Activated CD4-positive, alpha-beta memory T cell treated with anti-CD3 and anti-CD28 coated beads, Interleukin-2, amount 10 ng/mL, durations not matched to agents 7 days and 5 days (primary cell): ENCODE measurements around the gene DNAJC18. TPM values are rescaled to one million over a fixed set of nuclear protein-coding genes. Genes with fewer than 3 reads are reported as not detected.
A peak's percentile ranks its signal among the peaks of the same experiment; 100 is the strongest.

Experiments used
- CTCF ChIA-PET: fragments of 350-600 bp; sonication (Branson Sonifier 250); formaldehyde crosslinking; loops from one replicate; lab custom pipeline; 2021; ENCODE audit warnings: antibody characterized with exemption, inconsistent platforms; lab: Charles Lee
- POLR2A ChIA-PET: fragments of 350-600 bp; sonication (Branson Sonifier 250); formaldehyde crosslinking; loops from one replicate; lab custom pipeline; 2021; ENCODE audit warnings: antibody characterized with exemption; lab: Charles Lee
- DNase-seq: peaks from one replicate; pipeline ENCODE4 v3.0.0-alpha.2; 2020
- H3K27ac Mint-ChIP-seq: one replicate; pipeline ENCODE4 v1.8.0; 2021; ENCODE audit warnings: mild to moderate bottlenecking, mixed read lengths
- H3K27me3 Mint-ChIP-seq: one replicate; pipeline ENCODE4 v1.8.0; 2021; ENCODE audit warnings: mixed read lengths
- H3K36me3 Mint-ChIP-seq: one replicate; pipeline ENCODE4 v1.8.0; 2021; ENCODE audit warnings: low read depth, mixed read lengths
- H3K4me1 Mint-ChIP-seq: one replicate; pipeline ENCODE4 v1.8.0; 2021; ENCODE audit warnings: mixed read lengths
- H3K4me3 Mint-ChIP-seq: one replicate; pipeline ENCODE4 v1.8.0; 2021; ENCODE audit warnings: mild to moderate bottlenecking, mixed read lengths
- H3K9me3 Mint-ChIP-seq: one replicate; pipeline ENCODE4 v1.8.0; 2021; ENCODE audit warnings: mixed read lengths
- total RNA-seq, 2 experiments: library from RNA; stranded (reverse); gene quantifications; one replicate each; pipeline ENCODE4 v1.2.3, GENCODE V29; 2021

Gene DNAJC18
- total RNA-seq, 2 experiments from 2014 or later: 16.1 to 17.0 TPM

DNA sequence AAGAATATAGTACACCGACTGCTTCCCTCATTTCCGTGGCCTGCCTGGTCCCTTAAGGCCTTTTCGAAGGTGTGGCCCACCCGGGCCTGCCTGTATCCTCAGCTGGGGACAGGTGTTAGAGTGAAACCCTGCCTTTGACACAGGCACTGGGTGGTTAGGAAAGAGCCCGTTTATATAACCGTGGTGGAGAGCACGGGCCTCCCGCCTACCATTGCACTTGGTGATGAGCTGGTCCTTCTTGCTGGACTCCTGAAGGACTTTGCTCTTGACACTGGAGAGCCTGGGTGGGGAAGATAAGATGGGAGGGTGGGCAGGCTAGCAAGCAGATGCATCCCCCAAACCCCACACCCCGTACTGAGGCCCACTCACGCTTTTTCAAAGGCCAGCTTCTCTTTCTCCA lies 37.8 kb downstream of the DNAJC18 start:
- peaks cover 19% of the 10 kb centered on the region for H3K36me3 Mint-ChIP-seq
- ChIA-PET CTCF (interaction anchor here (1.3 to 3.3 kb wide), 5 partner anchors 10 to 132 kb away, joined by 3 to 26 read pairs (median 5); partner anchors contain the start of gene MZB1), POLR2A (interaction anchor here (7.0 to 11.0 kb wide), 2 partner anchors 10 to 16 kb away, joined by 63 to 137 read pairs; partner anchors contain the start of gene MZB1)
- no peak overlapping the region for H3K27ac Mint-ChIP-seq
- no peak overlapping the region for H3K4me3 Mint-ChIP-seq
- H3K4me1 Mint-ChIP-seq: peaks cover 50% of the 10 kb centered on the region
- no peak for DNase-seq
- H3K27me3 Mint-ChIP-seq: no peaks in the 10 kb centered on the region
- no peaks in the 10 kb centered on the region for H3K9me3 Mint-ChIP-seq

DNA sequence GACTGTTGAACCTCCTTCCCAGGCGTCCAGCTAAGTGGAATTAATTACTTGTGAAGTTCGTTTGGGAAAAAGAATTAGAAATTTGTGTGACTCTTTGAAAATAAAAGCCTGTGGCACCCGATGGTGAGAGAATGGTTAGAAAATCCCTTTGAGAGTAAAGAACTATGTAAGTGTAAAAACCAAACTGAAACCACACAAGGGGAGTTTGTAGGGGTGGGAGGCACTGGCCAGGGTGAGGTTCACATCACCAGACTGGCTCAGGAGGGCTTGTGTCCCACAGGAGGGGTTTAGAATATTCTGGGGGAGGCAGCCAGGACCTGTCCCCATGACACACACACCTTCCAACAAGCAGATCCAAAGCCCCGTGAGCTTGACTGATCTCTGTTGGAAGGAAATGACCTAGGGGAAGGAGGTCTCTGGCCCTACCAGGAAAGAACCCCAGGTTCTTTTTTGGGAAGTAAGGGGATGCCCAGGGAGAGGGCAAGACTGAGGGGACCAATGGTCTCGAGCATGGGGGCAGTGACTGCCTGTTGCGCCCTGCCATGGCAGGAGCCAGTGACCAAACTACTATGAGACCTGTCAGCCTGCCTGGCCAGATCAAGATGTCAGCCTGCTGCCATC lies 39.7 kb downstream of the DNAJC18 start:
- no peak overlapping the region for H3K4me3 Mint-ChIP-seq
- no peaks in the 10 kb centered on the region for H3K27me3 Mint-ChIP-seq
- H3K27ac Mint-ChIP-seq: peak overlapping the region; percentile 3
- peaks cover 62% of the 10 kb centered on the region for H3K4me1 Mint-ChIP-seq
- no peak for DNase-seq
- POLR2A ChIA-PET: interaction anchor here (0.7 to 11.0 kb wide), 3 partner anchors 10 to 18 kb away, joined by 3 to 137 read pairs (median 9); partner anchors contain the start of gene MZB1
- CTCF ChIA-PET: no interaction called here
- no peaks in the 10 kb centered on the region for H3K9me3 Mint-ChIP-seq
- H3K36me3 Mint-ChIP-seq: peaks cover 26% of the 10 kb centered on the region

DNA sequence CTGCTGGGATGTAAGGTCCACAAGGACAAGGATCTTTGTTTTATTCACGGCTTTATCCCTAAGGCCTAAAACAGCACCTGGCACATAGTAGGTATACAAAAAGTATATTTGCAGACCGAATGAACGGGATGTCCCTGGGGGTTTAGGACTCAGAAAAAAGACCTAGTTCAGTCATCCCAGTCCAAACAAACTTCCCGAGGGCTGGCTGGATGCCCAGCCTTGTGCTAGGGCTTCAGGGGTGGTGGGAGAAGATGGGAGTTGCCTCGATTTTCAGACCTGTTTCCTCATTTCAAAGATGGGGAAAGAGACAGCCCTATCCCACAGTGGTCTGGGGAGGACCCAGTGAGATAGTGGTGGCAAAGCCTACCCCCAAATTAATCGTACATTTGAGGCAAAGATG lies 41.4 kb downstream of the DNAJC18 start:
- Mint-ChIP-seq H3K27me3 (no peaks in the 10 kb centered on the region), H3K9me3 (no peaks in the 10 kb centered on the region), H3K4me1 (peaks cover 46% of the 10 kb centered on the region), H3K4me3 (no peak overlapping the region), H3K27ac (no peak overlapping the region), H3K36me3 (peaks cover 26% of the 10 kb centered on the region)
- ChIA-PET POLR2A (no interaction called here), CTCF (no interaction called here)
- no peak for DNase-seq

DNA sequence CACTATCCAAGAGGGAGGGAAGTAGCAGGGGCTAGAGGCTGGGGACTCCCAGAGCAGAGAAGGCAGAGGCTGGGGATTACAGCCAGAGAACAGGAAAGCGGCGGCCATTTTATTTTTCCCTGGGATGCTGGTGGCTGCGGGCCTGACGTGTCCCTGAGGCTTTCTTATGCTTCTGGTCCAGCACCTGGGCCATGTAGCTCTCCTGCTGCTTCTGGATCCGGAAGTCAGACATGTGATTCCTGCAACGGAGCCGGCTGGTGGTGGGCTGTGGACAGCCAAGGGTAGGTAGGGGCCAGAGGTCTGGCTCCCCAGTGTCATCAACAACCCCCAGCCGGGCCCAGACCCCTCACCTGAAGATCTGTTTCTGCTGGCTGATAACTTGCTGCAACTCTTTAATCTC lies 42.6 kb downstream of the DNAJC18 start:
- Mint-ChIP-seq H3K4me3 (no peak overlapping the region), H3K27ac (no peak overlapping the region), H3K36me3 (peaks cover 28% of the 10 kb centered on the region), H3K9me3 (no peaks in the 10 kb centered on the region), H3K4me1 (peaks cover 41% of the 10 kb centered on the region), H3K27me3 (no peaks in the 10 kb centered on the region)
- ChIA-PET CTCF (interaction anchor here (1.3 kb wide), 1 partner anchor 18 kb away, joined by 5 read pairs; no protein-coding TSS in a partner anchor), POLR2A (interaction anchor here (1.4 to 2.8 kb wide), 2 partner anchors 7 to 19 kb away, joined by 4 to 13 read pairs; partner anchors contain the start of gene SPATA24)
- DNase-seq: no peak

DNA sequence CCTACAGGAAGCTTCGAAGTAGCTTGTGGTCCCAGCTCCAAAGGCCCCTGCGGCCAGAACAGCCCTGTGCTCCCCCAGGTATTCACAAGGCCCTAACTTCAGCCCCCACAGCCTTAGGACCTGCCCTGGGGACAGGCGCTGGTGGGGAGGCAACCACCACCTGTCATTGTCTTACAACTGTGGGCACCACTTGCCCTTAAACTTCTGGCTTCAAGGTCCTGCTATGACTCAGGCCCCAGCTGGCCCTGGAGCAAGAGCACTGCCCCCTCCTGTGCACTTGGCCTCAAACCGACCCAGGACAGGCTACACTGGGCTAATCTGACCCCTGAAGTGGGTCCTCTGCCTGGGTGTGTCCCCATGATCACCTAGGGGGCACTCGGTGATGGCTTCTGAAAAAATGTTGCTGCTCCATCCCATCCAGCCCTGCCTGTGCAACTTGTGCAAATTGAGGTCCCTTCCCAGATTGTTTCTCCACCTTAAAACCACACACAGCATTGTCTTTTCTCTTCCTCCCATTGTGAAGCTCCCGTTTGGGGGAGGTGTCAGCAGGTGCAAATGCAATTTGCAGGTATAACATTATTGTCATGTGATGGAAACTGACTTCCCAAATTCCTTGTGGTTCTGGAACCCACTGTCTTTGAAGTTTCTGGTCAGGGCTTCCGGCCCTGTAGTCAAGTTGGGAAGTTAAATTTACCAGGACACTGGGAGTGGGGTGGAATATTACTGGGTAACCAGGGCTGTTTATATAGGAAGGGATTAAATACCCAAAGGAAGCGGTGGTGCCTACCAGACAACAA lies 43.3 kb downstream of the DNAJC18 start:
- H3K9me3 Mint-ChIP-seq: no peaks in the 10 kb centered on the region
- no peaks in the 10 kb centered on the region for H3K27me3 Mint-ChIP-seq
- peaks cover 48% of the 10 kb centered on the region for H3K4me1 Mint-ChIP-seq
- ChIA-PET POLR2A (interaction anchor here (0.8 to 10.9 kb wide), 5 partner anchors 8 to 167 kb away, joined by 3 to 122 read pairs (median 6); partner anchors contain the start of genes PAIP2 and SPATA24), CTCF (interaction anchor here (1.3 kb wide), 1 partner anchor 19 kb away, joined by 5 read pairs; no protein-coding TSS in a partner anchor)
- H3K27ac Mint-ChIP-seq: peak overlapping the region; percentile 40
- no peak for DNase-seq
- H3K36me3 Mint-ChIP-seq: peaks cover 31% of the 10 kb centered on the region
- H3K4me3 Mint-ChIP-seq: peak overlapping the region; percentile 59

DNA sequence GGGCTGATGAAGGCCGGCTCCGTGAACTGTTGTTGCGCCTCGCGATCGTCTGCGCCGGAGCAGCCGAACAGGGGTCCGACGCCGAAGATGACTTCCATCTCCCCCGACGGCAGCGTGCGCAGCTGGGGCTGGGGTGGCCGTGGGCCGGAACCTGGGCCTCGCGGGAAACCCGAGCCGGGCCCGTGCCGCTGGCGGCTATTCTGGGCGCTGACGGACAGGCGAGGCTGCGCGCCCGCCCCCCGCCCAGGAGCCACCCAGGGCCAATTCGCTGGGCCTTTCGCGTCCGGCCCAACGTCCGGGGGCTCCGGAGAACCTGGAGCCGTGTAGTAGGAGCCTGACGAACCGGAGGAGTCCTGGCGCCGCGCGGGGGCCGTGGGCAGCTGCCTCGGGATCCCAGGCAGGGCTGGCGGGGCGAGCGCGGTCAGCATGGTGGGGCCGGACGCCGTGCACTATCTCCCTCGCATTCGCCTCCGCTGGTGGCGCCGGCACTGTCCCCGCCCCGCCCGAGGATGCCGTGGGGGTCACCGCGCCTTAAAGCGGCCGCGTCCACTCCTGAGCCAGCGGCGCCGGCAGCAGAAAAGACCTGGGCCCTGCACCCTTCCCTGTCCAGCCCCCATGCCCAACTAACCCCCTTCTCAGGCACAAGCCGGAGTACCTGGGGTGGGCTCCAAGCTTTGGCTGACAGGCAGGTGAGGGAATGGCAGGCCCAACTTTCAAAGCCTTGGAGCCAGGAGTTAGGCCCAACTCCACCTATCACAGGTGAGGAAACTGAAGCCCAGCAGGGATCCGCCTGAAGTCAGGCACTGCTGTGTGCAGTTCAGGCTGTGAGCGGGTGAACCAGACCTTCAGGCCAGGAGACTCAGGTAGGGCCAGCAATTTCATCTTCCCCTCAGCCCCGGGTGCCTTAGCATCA lies 44.4 kb downstream of the DNAJC18 start, which contains the start of gene PROB1:
Gene PROB1 (minus strand): TSS at position 451 of the 913 bp plus-strand sequence. CDS start 23 bp downstream, at position 428.
- peak within 1 kb of the TSS; percentile 90 for H3K27ac Mint-ChIP-seq
- H3K9me3 Mint-ChIP-seq: no peaks in the 10 kb centered on the region
- H3K4me3 Mint-ChIP-seq: peak within 1 kb of the TSS; percentile 99
- no peak for DNase-seq
- peaks cover 31% of the 10 kb centered on the region for H3K36me3 Mint-ChIP-seq
- POLR2A ChIA-PET: interaction anchor here (0.8 to 10.9 kb wide), 6 partner anchors 9 to 168 kb away, joined by 3 to 122 read pairs (median 10); partner anchors contain the start of genes PAIP2, SPATA24 and STING1
- CTCF ChIA-PET: interaction anchor here (0.6 to 5.2 kb wide), 4 partner anchors 8 to 144 kb away, joined by 3 to 26 read pairs (median 10); partner anchors contain the start of gene SPATA24
- H3K27me3 Mint-ChIP-seq: no peaks in the 10 kb centered on the region
- peaks cover 59% of the 10 kb centered on the region for H3K4me1 Mint-ChIP-seq

DNA sequence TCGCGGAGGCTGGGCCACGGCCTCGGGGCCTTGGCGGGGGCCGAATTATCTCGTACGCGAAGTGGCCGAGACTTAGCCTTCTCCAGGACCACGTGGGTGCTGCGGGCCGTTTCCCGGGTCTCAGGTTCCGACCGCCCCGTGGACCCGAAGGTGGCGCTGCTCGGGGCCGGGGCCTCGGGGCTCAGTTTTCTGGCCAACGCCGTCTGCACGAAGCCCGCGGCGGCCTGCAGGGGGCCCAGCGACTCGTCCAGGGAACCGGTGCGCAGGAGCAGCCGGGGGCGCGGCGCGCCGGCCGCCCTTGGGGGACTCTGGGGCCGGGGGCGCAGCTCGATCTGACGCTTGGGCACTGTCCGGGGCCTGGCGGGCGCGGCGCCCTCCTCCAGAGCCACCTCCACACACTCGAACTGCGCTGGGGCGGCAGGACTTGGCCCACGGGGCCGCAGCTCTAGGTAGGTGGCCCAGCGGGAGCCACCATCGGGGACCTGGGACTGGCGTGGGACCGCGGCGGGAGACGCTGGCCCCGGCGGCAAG lies 45.1 kb downstream of the DNAJC18 start:
- Mint-ChIP-seq H3K27me3 (no peaks in the 10 kb centered on the region), H3K27ac (peak overlapping the region; percentile 90), H3K4me3 (peak overlapping the region; percentile 99), H3K4me1 (peaks cover 60% of the 10 kb centered on the region), H3K36me3 (peaks cover 28% of the 10 kb centered on the region), H3K9me3 (no peaks in the 10 kb centered on the region)
- CTCF ChIA-PET: interaction anchor here (0.6 to 5.2 kb wide), 4 partner anchors 9 to 143 kb away, joined by 3 to 26 read pairs (median 10); partner anchors contain the start of gene SPATA24
- DNase-seq: peak; percentile 65
- POLR2A ChIA-PET: interaction anchor here (1.9 to 10.9 kb wide), 5 partner anchors 9 to 100 kb away, joined by 7 to 122 read pairs (median 52); partner anchors contain the start of genes MATR3, PAIP2, SPATA24 and STING1

DNA sequence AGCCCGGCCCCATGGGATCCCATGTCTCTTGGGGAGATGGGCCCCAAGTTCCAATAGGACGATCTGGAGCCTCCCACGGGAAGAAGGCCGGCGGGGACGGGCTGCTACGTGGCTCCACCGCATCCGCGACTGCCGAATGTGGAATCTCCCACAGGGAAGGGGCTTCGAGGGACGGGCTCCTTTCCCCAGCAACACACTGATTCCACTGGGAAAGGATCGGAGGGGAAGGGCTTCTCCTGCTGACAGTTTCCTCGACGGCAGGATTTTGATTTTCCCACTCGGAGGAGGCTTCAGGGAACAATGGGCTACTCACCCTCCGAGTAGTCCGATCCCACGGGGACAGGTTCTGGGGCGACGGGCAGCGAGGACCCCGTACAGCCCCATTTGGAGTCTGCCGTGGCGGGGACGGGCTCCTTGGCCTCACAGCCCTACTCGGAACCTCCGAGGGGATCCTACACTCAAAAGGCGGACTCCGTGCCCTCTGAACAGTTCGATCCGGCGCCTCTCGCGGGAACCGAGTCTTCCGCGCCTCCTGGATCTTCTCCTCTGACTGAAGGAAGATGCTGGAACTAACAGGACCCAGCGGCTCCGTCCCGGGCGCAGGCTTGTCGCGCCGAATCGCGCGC lies 45.7 kb downstream of the DNAJC18 start:
- ChIA-PET CTCF (interaction anchor here (0.6 to 5.2 kb wide), 9 partner anchors 9 to 168 kb away, joined by 3 to 26 read pairs (median 4); partner anchors contain the start of genes PAIP2, SPATA24 and STING1), POLR2A (interaction anchor here (0.6 to 10.9 kb wide), 12 partner anchors 10 to 182 kb away, joined by 3 to 122 read pairs (median 10); partner anchors contain the start of genes DNAJC18, MATR3, PAIP2 and SPATA24)
- peak overlapping the region; percentile 99 for H3K4me3 Mint-ChIP-seq
- H3K27me3 Mint-ChIP-seq: no peaks in the 10 kb centered on the region
- peak overlapping the region; percentile 90 for H3K27ac Mint-ChIP-seq
- peaks cover 27% of the 10 kb centered on the region for H3K36me3 Mint-ChIP-seq
- peaks cover 63% of the 10 kb centered on the region for H3K4me1 Mint-ChIP-seq
- peak; percentile 39 for DNase-seq
- no peaks in the 10 kb centered on the region for H3K9me3 Mint-ChIP-seq

DNA sequence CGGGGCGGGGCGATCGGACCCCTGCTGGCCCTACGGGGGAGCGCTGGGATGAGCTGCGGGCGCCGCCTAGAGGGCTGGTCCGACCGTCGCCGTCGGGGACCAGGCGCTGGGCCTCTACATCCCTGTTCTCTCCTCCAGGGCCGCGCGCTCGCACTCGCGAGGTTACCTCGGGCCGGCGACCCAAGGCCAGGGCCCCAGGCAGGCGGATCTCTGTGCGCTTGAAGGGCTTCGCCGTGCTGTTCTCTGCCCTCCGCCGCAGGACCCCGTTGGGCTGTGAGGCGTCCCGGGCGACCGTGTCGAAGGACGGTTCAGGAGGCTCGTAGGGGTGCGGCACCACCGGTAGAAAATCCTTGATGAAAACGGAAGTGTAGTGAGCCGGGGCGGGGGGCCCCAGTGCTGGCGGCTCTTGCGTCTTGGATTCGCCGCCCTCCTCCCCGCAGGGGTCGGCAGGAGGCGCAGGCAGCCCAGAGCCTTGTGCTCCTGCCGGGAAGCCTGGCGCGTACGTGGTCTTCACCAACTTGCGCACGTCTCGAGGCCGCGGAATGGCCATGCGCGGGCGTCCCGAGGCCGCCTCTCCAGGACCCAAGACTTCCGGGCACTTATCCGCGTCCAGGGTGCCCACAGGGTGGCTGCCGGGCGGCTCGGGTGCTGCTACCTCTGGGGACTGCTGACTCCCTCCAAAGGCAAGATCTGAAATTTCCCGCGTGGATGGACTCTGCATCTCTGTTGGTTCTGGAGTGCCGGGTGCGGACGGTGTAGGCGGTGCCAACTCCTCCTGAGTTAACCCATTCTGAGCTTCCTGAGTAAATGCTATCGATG lies 46.4 kb downstream of the DNAJC18 start:
- Mint-ChIP-seq H3K36me3 (peaks cover 29% of the 10 kb centered on the region), H3K27ac (peak overlapping the region; percentile 90), H3K4me1 (peaks cover 65% of the 10 kb centered on the region), H3K4me3 (peak overlapping the region; percentile 99), H3K9me3 (no peaks in the 10 kb centered on the region), H3K27me3 (no peaks in the 10 kb centered on the region)
- POLR2A ChIA-PET: interaction anchor here (0.6 to 10.9 kb wide), 20 partner anchors 12 to 817 kb away, joined by 3 to 122 read pairs (median 7); partner anchors contain the start of genes DNAJC18, HSPA9, MATR3 and PAIP2
- CTCF ChIA-PET: interaction anchor here (0.6 to 5.2 kb wide), 11 partner anchors 10 to 169 kb away, joined by 3 to 26 read pairs (median 3); partner anchors contain the start of genes PAIP2, SPATA24 and STING1
- DNase-seq: peak; percentile 92

DNA sequence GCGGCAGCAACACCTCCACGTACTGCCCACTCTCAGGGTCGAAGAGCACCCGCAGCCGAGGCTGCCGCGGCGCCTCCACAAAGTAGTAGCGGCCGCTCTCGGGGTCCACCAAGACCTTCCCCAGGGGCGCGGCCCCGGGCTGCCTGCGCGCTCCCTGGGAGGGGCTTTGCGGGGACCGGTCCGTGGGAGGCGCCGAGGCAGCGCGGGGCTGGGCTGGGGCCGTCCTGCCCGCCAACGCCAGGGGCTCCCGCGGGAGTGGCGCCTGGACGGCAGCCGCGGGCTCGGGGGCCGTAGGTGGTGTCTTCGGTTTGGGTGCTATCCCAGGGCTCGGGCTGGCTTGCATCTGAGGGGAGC lies 47.0 kb downstream of the DNAJC18 start:
- H3K4me3 Mint-ChIP-seq: peak overlapping the region; percentile 99
- H3K27ac Mint-ChIP-seq: peak overlapping the region; percentile 99
- H3K9me3 Mint-ChIP-seq: no peaks in the 10 kb centered on the region
- DNase-seq: no peak
- POLR2A ChIA-PET: interaction anchor here (0.7 to 10.9 kb wide), 20 partner anchors 12 to 849 kb away, joined by 3 to 122 read pairs (median 6); partner anchors contain the start of genes DNAJC18, ETF1, HSPA9 and MATR3
- peaks cover 66% of the 10 kb centered on the region for H3K4me1 Mint-ChIP-seq
- CTCF ChIA-PET: interaction anchor here (0.7 to 5.2 kb wide), 8 partner anchors 10 to 169 kb away, joined by 3 to 26 read pairs (median 4); partner anchors contain the start of genes PAIP2, SPATA24 and STING1
- H3K27me3 Mint-ChIP-seq: no peaks in the 10 kb centered on the region
- H3K36me3 Mint-ChIP-seq: peaks cover 27% of the 10 kb centered on the region
